K562 (cell line): ENCODE results near the gene PVALEF. TPM values are rescaled to one million over a fixed set of nuclear protein-coding genes. Genes with fewer than 3 reads are reported as not detected.

ENCODE experiments used
- ATAC-seq: fragments of 200-7000 bp; cut with Tn5 transposase; 3 replicates; pipeline ENCODE4 v1.9.1; 2020; ENCODE audit warnings: moderate library complexity
- BruUV-seq: library from RNA; stranded (reverse); fragments of 400-500 nt; replicated peaks from 2 replicates; lab custom pipeline; 2021; lab: Mats Ljungman, UMichigan
- CTCF ChIA-PET: fragments of 300-600 bp; formaldehyde crosslinking; extraction: SDS; loops from one replicate; lab custom pipeline; 2021; ENCODE audit warnings: low intra/inter-chr PET ratio; lab: Yijun Ruan, JAX
- POLR2A ChIA-PET: fragments of 300-600, 350-650 bp; sonication (Branson Sonifier 250); formaldehyde crosslinking; extraction: SDS; loops from one replicate; lab custom pipeline; 2021; ENCODE audit warnings: antibody characterized with exemption, inconsistent platforms; lab: Yijun Ruan, JAX
- DNase-seq, 4 experiments: peaks; one replicate each; pipeline versions ENCODE4 v3.0.0 to v3.0.0-alpha.2; 2011 to 2018; ENCODE audit warnings: low spot score in 3 of 4, mixed read lengths in 3 of 4; ENCODE audit errors: extremely low read depth in 1 of 4
- FAIRE-seq: peaks from 2 replicates; lab custom pipeline; 2011; peaks lifted over from hg19 to GRCh38; lab: Jason Lieb, UNC
- H2AFZ ChIP-seq: 2 replicates; pipeline ENCODE4 v1.6.0; 2011; ENCODE audit warnings: low read depth, low read length, control low read depth, inconsistent platforms
- H3K27ac ChIP-seq: fragments of 200-600 bp; 3 replicates; pipeline ENCODE4 v1.8.0; 2011; ENCODE audit warnings: low read depth, mild to moderate bottlenecking, control low read depth, inconsistent platforms, low read length, moderate library complexity, mixed read lengths; ENCODE audit errors: extremely low read depth
- H3K27me3 ChIP-seq, 2 experiments: fragments of 300-600 bp in 1 of 2; 2 replicates in 1 of 2; 3 replicates in 1 of 2; pipeline versions ENCODE4 v1.6.0 to v1.8.0; 2011; ENCODE audit warnings: inconsistent platforms in 2 of 2, low read length in 2 of 2, mild to moderate bottlenecking in 1 of 2, mixed read lengths in 1 of 2, moderate library complexity in 1 of 2; ENCODE audit not compliant: control insufficient read depth in 2 of 2, insufficient read depth in 2 of 2
- H3K36me3 ChIP-seq: fragments of 300-600 bp; 3 replicates; pipeline ENCODE4 v1.8.0; 2011; ENCODE audit warnings: mild to moderate bottlenecking, low read length, inconsistent platforms; ENCODE audit not compliant: control insufficient read depth, insufficient read depth
- H3K4me1 ChIP-seq, 2 experiments: fragments of 200-600 bp in 1 of 2; replicated peaks in 1 of 2; 2 replicates in 1 of 2; 3 replicates in 1 of 2; pipeline versions ENCODE4 v1.5.1 to v1.8.0; 2011; ENCODE audit warnings: inconsistent platforms in 2 of 2, low read length in 2 of 2, mild to moderate bottlenecking in 1 of 2, mixed read lengths in 1 of 2, moderate library complexity in 1 of 2; ENCODE audit not compliant: control insufficient read depth in 2 of 2, insufficient read depth in 2 of 2
- H3K4me2 ChIP-seq: 2 replicates; pipeline ENCODE4 v1.6.1; 2011; ENCODE audit warnings: low read length, control low read depth, inconsistent platforms, mixed read lengths; ENCODE audit not compliant: insufficient read depth
- H3K4me3 ChIP-seq: fragments of 200-600 bp; sonication (generic), shearing (Covaris generic); 2 replicates; pipeline ENCODE4 v1.5.1; 2016; ENCODE audit warnings: control low read depth, inconsistent platforms
- H3K79me2 ChIP-seq: fragments of 200-600 bp; 3 replicates; pipeline ENCODE4 v1.8.0; 2011; ENCODE audit warnings: low read length, inconsistent platforms; ENCODE audit not compliant: control insufficient read depth, insufficient read depth
- H3K9ac ChIP-seq, 2 experiments: 2 replicates each; pipeline versions ENCODE4 v1.6.0 to v1.6.1; 2011; ENCODE audit warnings: low read depth in 2 of 2, low read length in 2 of 2, control low read depth in 1 of 2, inconsistent platforms in 1 of 2, mild to moderate bottlenecking in 1 of 2, mixed read lengths in 1 of 2; ENCODE audit not compliant: insufficient read depth in 1 of 2
- H3K9me1 ChIP-seq: one replicate; pipeline ENCODE4 v1.6.0; 2011; ENCODE audit warnings: inconsistent platforms, mild to moderate bottlenecking, low read length, moderate library complexity; ENCODE audit not compliant: control insufficient read depth, insufficient read depth
- H3K9me3 ChIP-seq: replicated peaks from 2 replicates; pipeline ENCODE4 v1.5.1; 2011; ENCODE audit warnings: low read depth, low read length, inconsistent platforms; ENCODE audit not compliant: control insufficient read depth, insufficient read depth
- H4K20me1 ChIP-seq: replicated peaks from 2 replicates; pipeline ENCODE4 v1.6.1; 2011; ENCODE audit warnings: low read length, inconsistent platforms, mixed read lengths; ENCODE audit not compliant: control insufficient read depth, insufficient read depth
- ARNT ChIP-seq, 2 experiments: fragments of 450-650 bp; IDR thresholded peaks; 2 replicates each; pipeline ENCODE4 v1.6.1; 2016; ENCODE audit warnings: mild to moderate bottlenecking in 1 of 2
- CLOCK ChIP-seq: fragments of 250-450 bp; sonication (Bioruptor Pico); IDR thresholded peaks from 2 replicates; pipeline ENCODE4 v1.4.0; 2020; ENCODE audit warnings: mild to moderate bottlenecking, moderate library complexity, borderline replicate concordance
- NFATC3 ChIP-seq: fragments of 450-650 bp; IDR thresholded peaks from 2 replicates; pipeline ENCODE4 v1.6.1; 2017; ENCODE audit warnings: mild to moderate bottlenecking
- NR2F6 ChIP-seq: fragments of 450-650 bp; formaldehyde crosslinking; IDR thresholded peaks from 2 replicates; pipeline ENCODE4 v1.4.0; 2020; ENCODE audit warnings: mild to moderate bottlenecking
- PHF21A ChIP-seq: fragments of 450-650 bp; IDR thresholded peaks from 2 replicates; pipeline ENCODE4 v1.6.1; 2017; ENCODE audit warnings: low read depth, borderline replicate concordance
- SRSF1 ChIP-seq: fragments of 200-400 bp; formaldehyde crosslinking; IDR thresholded peaks from 2 replicates; pipeline ENCODE4 v1.6.1; 2017; ENCODE audit warnings: mild to moderate bottlenecking, low read depth, low read length, moderate library complexity
- TFAM ChIP-seq: fragments of 250-450 bp; sonication (Bioruptor Pico); conservative IDR thresholded peaks from 2 replicates; pipeline ENCODE4 v1.5.0; 2021; ENCODE audit warnings: mild to moderate bottlenecking, moderate library complexity
- ZNF79 ChIP-seq: fragments of 250-450 bp; sonication (Bioruptor Pico); IDR thresholded peaks from 2 replicates; pipeline ENCODE4 v1.4.0; 2020; ENCODE audit warnings: low read depth, mild to moderate bottlenecking, moderate library complexity
- WGBS: fragments of 100-300 bp; shearing (Covaris generic); methylation state at CpG from one replicate; pipeline ENCODE4 v1.1.6; 2016; ENCODE audit warnings: low coverage, mixed read lengths; ENCODE audit not compliant: insufficient coverage; ENCODE audit errors: missing lambda C conversion rate; 5-methylcytosine and 5-hydroxymethylcytosine counted together
- in situ Hi-C: fragments of 300-500 bp; cut with MboI; formaldehyde crosslinking; loops from 4 replicates; pipeline ENCODE4 v1.15.0; 2018; ENCODE audit warnings: inconsistent platforms, mixed read lengths
- intact Hi-C: fragments of 100-400 bp; cut with micrococcal nuclease; formaldehyde crosslinking; loops from 2 replicates; pipeline ENCODE4 v1.14.2; 2022
- polyA plus RNA-seq, 8 experiments: library from polyadenylated mRNA; depleted of rRNA in 4 of 8; stranded (reverse) in 5 of 8; unstranded in 3 of 8; fragments of >200 nt; fragmentation: Nextera tagmentation in 2 of 8; fragmentation: Illumina TruSeq in 1 of 8; extraction: Ambion mirVana in 2 of 8; extraction: Trizol in 1 of 8; gene quantifications; 2 replicates each; pipeline versions ENCODE4 v1.2.1 to v1.2.3, GENCODE V29; 2011 to 2014; ENCODE audit warnings: inconsistent platforms in 1 of 8, missing spikeins in 1 of 8
- total RNA-seq, 7 experiments: library from RNA; depleted of rRNA in 6 of 7; stranded (reverse); fragments of >200 nt in 6 of 7; fragmentation: Illumina TruSeq in 2 of 7; extraction: Trizol in 2 of 7; gene quantifications; 2 replicates each; pipeline versions ENCODE4 v1.2.1 to v1.2.3, GENCODE V29; 2011 to 2021; ENCODE audit warnings: low replicate concordance in 1 of 7
- TF ChIP-seq, protein P1 (sequence below): conservative IDR thresholded peaks from 2 replicates; pipeline ENCODE4 v1.6.1; 2011; ENCODE audit warnings: low read depth, mild to moderate bottlenecking, low read length; ENCODE audit not compliant: control insufficient read depth

Gene PVALEF
- total and polyA plus RNA-seq, 9 of the 15 experiments (the other 6 are each of a cell fraction or from before 2014, with no cell fraction given): not detected

DNA sequence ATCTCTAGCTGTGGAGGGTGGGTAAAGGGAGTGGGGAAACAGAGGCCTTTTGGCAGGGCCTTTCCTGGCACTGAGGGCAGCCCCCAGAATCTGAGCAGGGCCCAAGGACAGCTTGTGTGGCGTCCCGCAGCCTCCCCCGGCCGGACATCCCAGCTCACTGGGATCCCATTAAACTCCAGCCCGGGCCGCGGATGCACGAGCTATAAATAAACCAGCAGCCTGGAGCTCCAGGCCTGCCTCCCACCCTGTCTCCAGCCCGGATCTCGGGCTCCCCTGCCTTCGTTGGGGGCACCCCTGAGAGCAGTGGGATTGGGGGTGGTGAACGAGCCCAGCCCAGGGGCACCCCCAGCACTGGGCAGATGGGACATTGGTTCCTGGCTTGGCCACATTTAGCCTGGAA lies 14.6 kb downstream of the PVALEF start:
- H3K27ac ChIP-seq: no peak overlapping the region
- H3K27me3 ChIP-seq: peaks cover 22 to 69% of the 10 kb centered on the region in 2 experiments
- peaks cover 0 to 48% of the 10 kb centered on the region in 2 experiments; a peak in 2 of 5 replicates for H3K4me1 ChIP-seq
- no peak overlapping the region for H3K9ac ChIP-seq
- H2AFZ ChIP-seq: no peak overlapping the region
- intact Hi-C loops: no loop called here
- no peaks in the 10 kb centered on the region; the same call in 1 of the 2 replicates for H3K9me3 ChIP-seq
- ChIA-PET POLR2A (interaction anchor here (0.6 to 1.2 kb wide), 4 partner anchors 9 to 136 kb away, joined by 3 to 6 read pairs (median 4); no protein-coding TSS in a partner anchor), CTCF (no interaction called here)
- no peak for TF ChIP-seq NFATC3
- no peak for TF ChIP-seq ARNT (IDR thresholded peaks at IDR 0.05)
- no peak for TF ChIP-seq NR2F6 (CRISPR knock-in tag)
- TF ChIP-seq TFAM (CRISPR knock-in tag): no peak
- TF ChIP-seq PHF21A: no peak
- TF ChIP-seq CLOCK (CRISPR knock-in tag): no peak
- TF ChIP-seq ZNF79 (CRISPR knock-in tag): no peak
- no peak for TF ChIP-seq SRSF1
- TF ChIP-seq, protein P1, sequence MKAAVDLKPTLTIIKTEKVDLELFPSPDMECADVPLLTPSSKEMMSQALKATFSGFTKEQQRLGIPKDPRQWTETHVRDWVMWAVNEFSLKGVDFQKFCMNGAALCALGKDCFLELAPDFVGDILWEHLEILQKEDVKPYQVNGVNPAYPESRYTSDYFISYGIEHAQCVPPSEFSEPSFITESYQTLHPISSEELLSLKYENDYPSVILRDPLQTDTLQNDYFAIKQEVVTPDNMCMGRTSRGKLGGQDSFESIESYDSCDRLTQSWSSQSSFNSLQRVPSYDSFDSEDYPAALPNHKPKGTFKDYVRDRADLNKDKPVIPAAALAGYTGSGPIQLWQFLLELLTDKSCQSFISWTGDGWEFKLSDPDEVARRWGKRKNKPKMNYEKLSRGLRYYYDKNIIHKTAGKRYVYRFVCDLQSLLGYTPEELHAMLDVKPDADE: no peak
- 11% methylated on average over 7 of the region's 12 CpGs for WGBS
- no peak overlapping the region for H3K4me2 ChIP-seq
- H4K20me1 ChIP-seq: no peaks in the 10 kb centered on the region; the same call in 1 of the 2 replicates
- no peaks in the 10 kb centered on the region for H3K36me3 ChIP-seq
- no peaks in the 10 kb centered on the region for H3K79me2 ChIP-seq
- BruUV-seq: no TSS peak
- in situ Hi-C loops: no loop called here
- no peaks in the 10 kb centered on the region for H3K9me1 ChIP-seq
- FAIRE-seq (no peak), DNase-seq (no peak), ATAC-seq (no peak)
- H3K4me3 ChIP-seq: no peak overlapping the region
